T-helper 22 cell (primary cell): Measurements from ENCODE around the gene HCN3.
"Not testable (repeated sequence)": the region's sequence is repeated elsewhere in the genome, so short reads cannot be mapped to it uniquely, and the experiment has no call there.

Experiments
- DNase-seq: peaks from one replicate; pipeline ENCODE4 v3.0.0-alpha.2; 2020; ENCODE audit warnings: low read depth

HCN3 gene

GRCh38 chr1:155284476-155284875 lies 7.2 kb downstream of the HCN3 start:
- no peak for DNase-seq

GRCh38 chr1:155285063-155285462 lies 7.8 kb downstream of the HCN3 start:
- no peak for DNase-seq

GRCh38 chr1:155285631-155286044 lies 8.4 kb downstream of the HCN3 start:
- DNase-seq = no peak

GRCh38 chr1:155286544-155286943 lies 9.3 kb downstream of the HCN3 start:
- DNase-seq = no peak

GRCh38 chr1:155287987-155288543 lies 10.8 kb downstream of the HCN3 start:
- no peak for DNase-seq

DNA sequence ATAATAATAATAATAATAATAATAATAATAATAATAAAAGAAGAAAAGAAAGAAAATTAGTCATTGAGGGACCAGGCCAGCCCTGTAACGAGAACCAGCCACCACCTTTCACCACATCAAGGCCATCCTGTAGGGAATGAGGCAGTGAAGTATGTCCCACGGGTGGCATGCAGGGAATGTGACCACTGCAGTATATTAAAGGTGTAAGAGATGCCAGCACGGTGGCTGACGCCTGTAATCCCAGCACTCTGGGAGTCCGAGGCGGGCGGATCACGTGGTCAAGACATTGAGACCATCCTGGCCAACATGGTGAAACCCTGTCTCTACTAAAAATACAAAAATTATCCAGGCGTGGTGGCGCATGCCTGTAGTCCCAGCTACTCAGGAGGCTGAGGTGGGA lies 13.7 kb downstream of the HCN3 start:
- DNase-seq = not testable (repeated sequence)

- DNase-seq = no peak
These were observed 16.0 kb downstream of the HCN3 start for GRCh38 chr1:155293086-155293749.

DNA sequence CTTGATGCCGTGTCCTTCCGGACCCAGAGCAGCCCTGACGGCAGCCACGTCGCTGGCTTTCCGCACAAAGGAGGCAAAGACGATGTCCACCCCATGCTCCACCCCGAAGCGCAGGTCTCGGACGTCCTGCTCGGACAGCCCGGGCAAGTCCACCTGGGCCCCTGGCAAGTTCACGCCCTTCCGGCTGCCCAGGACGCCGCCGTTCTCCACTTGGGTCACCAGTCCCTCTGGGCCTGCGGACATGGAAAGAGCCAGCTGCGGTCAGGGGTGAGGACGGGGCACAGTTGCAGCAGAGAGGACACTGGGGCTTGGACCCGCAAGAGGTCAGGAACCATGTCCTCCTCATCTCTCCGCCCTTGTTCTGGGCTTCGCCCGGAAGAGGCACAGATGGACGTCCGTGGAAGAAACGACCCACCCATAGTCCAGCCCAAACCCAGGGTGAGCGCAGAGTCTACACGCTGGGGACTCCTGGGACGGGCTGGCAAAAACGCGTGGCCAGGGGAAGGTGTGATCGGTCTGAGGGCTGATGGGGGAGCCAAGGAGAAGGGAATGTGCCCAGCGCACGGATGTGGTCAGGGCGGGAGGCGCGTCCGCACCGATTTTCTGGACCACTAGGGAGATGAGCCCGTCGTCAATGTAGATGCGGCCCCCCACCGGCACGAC lies 17.4 kb downstream of the HCN3 start:
- DNase-seq = no peak

- DNase-seq = no peak
These were observed 18.1 kb downstream of the HCN3 start for GRCh38 chr1:155295183-155295941.

GRCh38 chr1:155295942-155296267 lies 18.6 kb downstream of the HCN3 start:
- DNase-seq = no peak

DNA sequence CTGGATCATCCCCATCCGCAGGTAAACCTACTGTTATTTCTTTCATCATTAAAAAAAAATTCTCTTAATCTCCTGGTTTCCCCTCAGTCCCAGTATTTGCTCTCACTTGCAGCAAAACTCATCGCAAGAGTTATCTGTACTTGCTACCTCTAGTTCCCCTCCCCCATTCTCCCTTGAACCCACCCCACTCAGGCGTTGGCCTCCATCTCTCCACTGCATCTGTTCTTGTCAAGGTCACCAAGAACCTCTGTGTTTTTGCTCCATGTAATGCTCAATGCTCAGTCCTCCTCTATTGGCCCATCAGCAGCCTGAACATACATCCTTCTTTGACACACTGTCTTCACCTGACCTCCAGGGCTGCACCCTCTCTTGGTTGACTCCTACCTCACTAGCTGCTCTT lies 19.4 kb downstream of the HCN3 start:
- no peak for DNase-seq

DNA sequence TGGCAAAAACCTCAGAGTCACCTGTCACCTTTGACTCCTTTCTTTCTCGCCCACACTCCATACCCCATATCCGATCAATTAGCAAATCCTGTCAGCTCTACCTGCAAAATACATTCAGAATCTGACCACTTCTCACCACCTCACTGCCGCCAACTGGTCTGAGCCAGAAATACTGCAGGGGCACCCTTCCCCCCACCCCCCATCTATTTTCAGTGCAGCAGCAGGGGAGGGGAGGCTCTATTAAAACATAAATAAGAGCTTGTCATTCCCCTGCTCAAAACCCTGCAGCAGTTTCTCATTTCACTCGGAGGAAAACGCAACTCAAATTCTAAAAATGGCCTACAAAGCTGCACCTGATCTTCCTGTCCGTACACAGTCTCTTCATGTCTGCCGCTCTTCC lies 20.1 kb downstream of the HCN3 start:
- no peak for DNase-seq

DNA sequence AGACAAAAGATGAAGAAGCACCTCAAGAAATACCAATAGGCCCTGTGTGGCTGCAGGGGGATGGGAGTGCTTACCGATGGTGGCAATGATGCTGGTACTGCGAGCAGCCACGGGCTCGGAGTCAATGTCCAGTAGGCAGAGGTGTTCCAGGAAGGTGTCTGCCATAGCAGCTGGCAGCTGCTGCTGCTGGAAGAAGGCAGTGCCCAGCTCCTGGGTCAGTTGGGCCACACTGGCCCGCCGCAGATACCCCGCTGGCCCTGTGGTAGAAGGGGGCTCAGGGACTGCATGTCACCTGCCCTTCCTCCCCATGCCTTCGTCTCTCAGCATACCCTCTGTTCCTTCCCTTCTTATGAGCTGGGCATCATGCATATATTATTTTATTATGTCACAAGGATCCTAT lies 22.8 kb downstream of the HCN3 start:
- DNase-seq = no peak

GRCh38 chr1:155300553-155301329 lies 23.5 kb downstream of the HCN3 start:
- no peak for DNase-seq

DNA sequence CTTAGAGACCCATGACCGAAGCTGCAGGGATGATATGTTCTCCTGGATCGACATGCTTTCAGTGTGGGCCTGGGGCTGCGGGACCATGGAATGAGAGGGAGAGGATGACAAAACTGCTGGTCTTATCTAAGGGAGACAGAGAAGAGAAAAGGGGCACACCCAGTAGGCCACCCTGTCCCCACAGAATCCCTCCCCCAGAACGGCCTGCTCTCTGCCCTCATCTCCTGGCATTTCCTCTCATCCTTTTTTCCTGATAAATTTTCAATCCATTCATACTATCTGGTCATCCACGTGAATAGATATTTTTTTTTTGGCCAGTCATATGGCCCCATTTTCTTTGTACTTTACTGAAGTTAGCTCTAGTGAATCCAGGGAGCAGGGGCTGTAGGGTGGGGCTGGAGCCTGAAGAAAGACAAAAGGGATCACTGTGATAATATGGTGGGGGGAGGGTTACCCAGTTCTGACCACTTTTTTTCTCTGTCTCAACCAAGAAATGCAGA lies 24.1 kb downstream of the HCN3 start, which contains the start of gene PKLR:
Gene PKLR (minus strand): TSS at position 97 of the 500 bp plus-strand sequence. CDS start 43 bp downstream, at position 54.
- DNase-seq = no peak

GRCh38 chr1:155304558-155305063 lies 27.3 kb downstream of the HCN3 start:
- DNase-seq = no peak

DNA sequence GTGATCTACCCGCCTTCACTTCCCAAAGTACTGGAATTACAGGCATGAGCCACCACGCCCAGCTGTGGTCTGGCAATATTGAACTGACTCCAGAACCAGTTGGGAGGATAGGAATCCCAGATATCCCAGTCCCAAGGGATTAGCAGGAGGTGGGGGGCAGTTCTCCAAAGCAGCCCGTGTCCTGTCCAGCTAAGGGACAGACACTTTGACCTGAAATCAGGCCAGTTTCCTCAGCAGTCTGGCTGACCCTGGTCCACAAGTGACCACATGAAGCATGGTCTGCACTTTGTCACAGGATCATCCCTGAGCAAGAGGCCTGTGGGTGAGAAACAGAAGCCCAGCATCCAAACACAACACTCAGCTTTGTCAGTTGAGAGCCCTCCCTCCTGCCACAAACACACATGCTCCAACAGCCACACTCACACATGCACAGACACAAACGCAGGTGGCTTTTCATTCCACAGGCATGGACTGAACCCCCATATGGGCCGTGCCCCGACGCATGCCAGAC lies 28.7 kb downstream of the HCN3 start:
- no peak for DNase-seq

- DNase-seq = no peak
These were observed 30.0 kb downstream of the HCN3 start for GRCh38 chr1:155307247-155307740.

DNA sequence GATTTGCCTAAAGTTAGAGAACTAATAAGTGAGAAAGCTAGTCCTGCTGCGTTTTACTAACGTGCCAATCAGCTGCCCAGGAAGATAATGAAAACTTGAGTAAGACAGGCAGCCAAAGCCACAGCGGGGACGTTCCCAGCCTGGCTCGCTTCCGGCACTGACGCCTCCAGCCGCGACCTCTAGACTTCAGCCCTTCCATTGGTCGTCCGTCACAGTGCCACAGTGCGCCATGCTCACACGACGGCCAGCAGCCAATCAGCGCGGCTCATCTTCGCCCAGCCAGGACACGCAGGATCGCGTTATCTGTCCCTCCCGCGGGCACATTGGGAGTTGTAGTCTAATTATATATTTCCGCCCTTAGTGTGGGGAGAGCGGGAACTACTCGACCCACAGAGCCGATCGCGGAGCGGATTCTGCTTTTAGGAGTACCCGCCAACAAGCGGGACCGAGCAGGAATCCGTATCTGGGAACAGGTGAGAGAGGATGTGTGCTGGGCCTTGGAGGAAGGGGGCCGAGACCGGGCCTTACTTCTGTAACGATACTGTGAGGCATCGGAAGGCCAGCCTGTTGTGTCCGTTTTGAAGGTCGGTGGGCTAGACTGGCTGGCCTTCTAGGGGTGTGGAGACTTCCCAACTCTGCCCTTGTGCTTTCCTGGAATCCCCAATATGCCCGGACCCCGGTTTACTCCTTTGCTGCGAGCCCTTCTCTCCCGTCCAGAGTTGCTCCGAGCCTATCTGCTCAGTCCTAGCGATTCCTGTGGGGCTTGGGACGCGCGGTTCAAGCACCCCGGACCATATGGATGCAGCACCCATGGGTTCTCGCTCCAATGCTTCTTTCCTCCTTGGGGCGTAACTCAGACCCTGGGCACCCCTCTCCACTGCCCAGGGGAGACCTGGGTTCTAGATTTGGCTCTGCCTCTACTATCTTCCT lies 31.5 kb downstream of the HCN3 start, which contains the start of gene FDPS:
Gene FDPS (plus strand): TSS at position 374 of the 930 bp plus-strand sequence. CDS start 924 bp downstream, outside the sequence.
- DNase-seq = peak; percentile 99
